OCI-LY3 (cell line): Measurements from ENCODE around the gene ILKAP.

Experiments used
- EZH2phosphoT487 ChIP-seq: fragments of 200-600 bp; shearing (Covaris generic); IDR thresholded peaks from 2 replicates; pipeline ENCODE4 v1.6.1; 2018; ENCODE audit warnings: antibody characterized with exemption, mixed run types, low read depth
- TF ChIP-seq, protein P1 (sequence below): fragments of 200-600, 300-600 bp; sonication (generic); IDR thresholded peaks from 2 replicates; pipeline ENCODE4 v1.5.1; 2014; ENCODE audit warnings: antibody characterized with exemption, low read length, low read depth

GRCh38 chr2:238151205-238151604, 52.3 kb downstream of the ILKAP start:
- TF ChIP-seq, protein P1, sequence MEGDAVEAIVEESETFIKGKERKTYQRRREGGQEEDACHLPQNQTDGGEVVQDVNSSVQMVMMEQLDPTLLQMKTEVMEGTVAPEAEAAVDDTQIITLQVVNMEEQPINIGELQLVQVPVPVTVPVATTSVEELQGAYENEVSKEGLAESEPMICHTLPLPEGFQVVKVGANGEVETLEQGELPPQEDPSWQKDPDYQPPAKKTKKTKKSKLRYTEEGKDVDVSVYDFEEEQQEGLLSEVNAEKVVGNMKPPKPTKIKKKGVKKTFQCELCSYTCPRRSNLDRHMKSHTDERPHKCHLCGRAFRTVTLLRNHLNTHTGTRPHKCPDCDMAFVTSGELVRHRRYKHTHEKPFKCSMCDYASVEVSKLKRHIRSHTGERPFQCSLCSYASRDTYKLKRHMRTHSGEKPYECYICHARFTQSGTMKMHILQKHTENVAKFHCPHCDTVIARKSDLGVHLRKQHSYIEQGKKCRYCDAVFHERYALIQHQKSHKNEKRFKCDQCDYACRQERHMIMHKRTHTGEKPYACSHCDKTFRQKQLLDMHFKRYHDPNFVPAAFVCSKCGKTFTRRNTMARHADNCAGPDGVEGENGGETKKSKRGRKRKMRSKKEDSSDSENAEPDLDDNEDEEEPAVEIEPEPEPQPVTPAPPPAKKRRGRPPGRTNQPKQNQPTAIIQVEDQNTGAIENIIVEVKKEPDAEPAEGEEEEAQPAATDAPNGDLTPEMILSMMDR = no peak
- TF ChIP-seq EZH2phosphoT487 = no peak
